Activated T-helper 1 cell treated with anti-CD3 and anti-CD28 coated beads, Interleukin-12 subunit alpha, Interleukin-12 subunit beta, Interleukin-2, Interleukin-4 antibody, amounts not matched to agents 30 ng/mL and 10 ng/mL and 1 ng/mL, durations not matched to agents 14 hours and 24 hours and 36 hours (primary cell): ENCODE measurements around the gene TSSK3. TPM values are rescaled to one million over a fixed set of nuclear protein-coding genes. Genes with fewer than 3 reads are reported as not detected.
A peak's percentile ranks its signal among the peaks of the same experiment; 100 is the strongest.
"Not testable (repeated sequence)": the region's sequence is repeated elsewhere in the genome, so short reads cannot be mapped to it uniquely, and the experiment has no call there.

Experiments used
- DNase-seq: peaks from one replicate; pipeline ENCODE4 v3.0.0; 2021; ENCODE audit warnings: low spot score
- H3K27ac Mint-ChIP-seq: one replicate; pipeline ENCODE4 v1.8.0; 2021; ENCODE audit warnings: mild to moderate bottlenecking, mixed read lengths
- H3K27me3 Mint-ChIP-seq: one replicate; pipeline ENCODE4 v1.8.0; 2022; ENCODE audit warnings: mild to moderate bottlenecking, moderate library complexity, mixed read lengths; ENCODE audit not compliant: insufficient read depth
- H3K36me3 Mint-ChIP-seq: one replicate; pipeline ENCODE4 v1.8.0; 2021; ENCODE audit warnings: low read depth, mixed read lengths
- H3K4me1 Mint-ChIP-seq: one replicate; pipeline ENCODE4 v1.8.0; 2021; ENCODE audit warnings: low read depth, mixed read lengths
- H3K4me3 Mint-ChIP-seq: one replicate; pipeline ENCODE4 v1.8.0; 2021; ENCODE audit warnings: mild to moderate bottlenecking, moderate library complexity, mixed read lengths
- H3K9me3 Mint-ChIP-seq: one replicate; pipeline ENCODE4 v1.8.0; 2021; ENCODE audit warnings: mixed read lengths
- intact Hi-C: fragments of 100-400 bp; cut with micrococcal nuclease; formaldehyde crosslinking; loops from one replicate; pipeline ENCODE4 v1.15.1; 2024
- total RNA-seq: library from RNA; stranded (reverse); gene quantifications from 2 replicates; pipeline ENCODE4 v1.2.3, GENCODE V29; 2022

TSSK3 gene
- total RNA-seq, 1 donor from 2014 or later, result 1.3 TPM

- intact Hi-C loops, result no loop called here
- H3K27me3 Mint-ChIP-seq, result no peaks in the 10 kb centered on the region
- DNase-seq, result no peak
- no peaks in the 10 kb centered on the region for H3K9me3 Mint-ChIP-seq
- H3K36me3 Mint-ChIP-seq, result peaks cover 31% of the 10 kb centered on the region
- H3K4me1 Mint-ChIP-seq, result no peaks in the 10 kb centered on the region
- H3K4me3 Mint-ChIP-seq, result no peak overlapping the region
- no peak overlapping the region for H3K27ac Mint-ChIP-seq
Observed at GRCh38 chr1:32380057-32380456, 17.7 kb downstream of the TSSK3 start.

- Mint-ChIP-seq H3K9me3 (no peaks in the 10 kb centered on the region), H3K36me3 (peaks cover 23% of the 10 kb centered on the region), H3K27ac (no peak overlapping the region), H3K4me1 (no peaks in the 10 kb centered on the region), H3K27me3 (no peaks in the 10 kb centered on the region), H3K4me3 (no peak overlapping the region)
- intact Hi-C loops, result no loop called here
- DNase-seq, result no peak
Observed at GRCh38 chr1:32386676-32387392, 24.5 kb downstream of the TSSK3 start.

- Mint-ChIP-seq H3K4me1 (peaks cover 7% of the 10 kb centered on the region), H3K36me3 (peaks cover 26% of the 10 kb centered on the region)
Observed at GRCh38 chr1:32388641-32389040, 26.3 kb downstream of the TSSK3 start.

GRCh38 chr1:32390904-32391870, 28.8 kb downstream of the TSSK3 start:
- Mint-ChIP-seq H3K4me1 (peaks cover 16% of the 10 kb centered on the region), H3K27ac (no peak overlapping the region), H3K9me3 (no peaks in the 10 kb centered on the region), H3K27me3 (no peaks in the 10 kb centered on the region), H3K36me3 (peaks cover 16% of the 10 kb centered on the region), H3K4me3 (no peak overlapping the region)
- intact Hi-C loops, result no loop called here
- DNase-seq, result no peak

More at GRCh38 chr1:32388641-32389040, 26.3 kb downstream of the TSSK3 start:
- Mint-ChIP-seq H3K4me3 (no peak overlapping the region), H3K9me3 (no peaks in the 10 kb centered on the region), H3K27me3 (no peaks in the 10 kb centered on the region), H3K27ac (no peak overlapping the region)
- no peak for DNase-seq
- intact Hi-C loops, result no loop called here

- H3K9me3 Mint-ChIP-seq, result no peaks in the 10 kb centered on the region
- H3K27ac Mint-ChIP-seq, result peak overlapping the region; percentile 63
- peaks cover 16% of the 10 kb centered on the region for H3K4me1 Mint-ChIP-seq
- no peak for DNase-seq
- peaks cover 2% of the 10 kb centered on the region for H3K27me3 Mint-ChIP-seq
- peaks cover 8% of the 10 kb centered on the region for H3K36me3 Mint-ChIP-seq
- intact Hi-C loops, result no loop called here
- H3K4me3 Mint-ChIP-seq, result peak overlapping the region; percentile 66
Observed at GRCh38 chr1:32392325-32392724, 30.0 kb downstream of the TSSK3 start.

GRCh38 chr1:32393136-32393535, 30.8 kb downstream of the TSSK3 start:
- DNase-seq, result no peak
- no peaks in the 10 kb centered on the region for H3K9me3 Mint-ChIP-seq
- peaks cover 8% of the 10 kb centered on the region for H3K36me3 Mint-ChIP-seq
- peak overlapping the region; percentile 99 for H3K27ac Mint-ChIP-seq
- intact Hi-C loops, result no loop called here
- H3K27me3 Mint-ChIP-seq, result peaks cover 4% of the 10 kb centered on the region
- peak overlapping the region; percentile 97 for H3K4me3 Mint-ChIP-seq
- H3K4me1 Mint-ChIP-seq, result peaks cover 16% of the 10 kb centered on the region

GRCh38 chr1:32393832-32394140, 31.4 kb downstream of the TSSK3 start:
- intact Hi-C loops, result loop anchor here (1.0 to 2.0 kb wide), 12 partner anchors 42 to 749 kb away; partner anchors contain the start of genes CCDC28B, EIF3I, HDAC1 and IQCC
- H3K9me3 Mint-ChIP-seq, result no peaks in the 10 kb centered on the region
- H3K4me3 Mint-ChIP-seq, result peak overlapping the region; percentile 97
- H3K4me1 Mint-ChIP-seq, result peaks cover 16% of the 10 kb centered on the region
- peak overlapping the region; percentile 99 for H3K27ac Mint-ChIP-seq
- H3K27me3 Mint-ChIP-seq, result peaks cover 7% of the 10 kb centered on the region
- H3K36me3 Mint-ChIP-seq, result peaks cover 8% of the 10 kb centered on the region
- DNase-seq, result no peak

- H3K9me3 Mint-ChIP-seq, result no peaks in the 10 kb centered on the region
- H3K27ac Mint-ChIP-seq, result peak within 1 kb of the TSS; percentile 99
- peaks cover 16% of the 10 kb centered on the region for H3K4me1 Mint-ChIP-seq
- peaks cover 8% of the 10 kb centered on the region for H3K36me3 Mint-ChIP-seq
- H3K27me3 Mint-ChIP-seq, result peaks cover 7% of the 10 kb centered on the region
- peak within 1 kb of the TSS; percentile 97 for H3K4me3 Mint-ChIP-seq
- intact Hi-C loops, result loop anchor here (1.0 to 2.0 kb wide), 12 partner anchors 43 to 750 kb away; partner anchors contain the start of genes CCDC28B, EIF3I, HDAC1 and IQCC
- peak; percentile 98 for DNase-seq
Observed at GRCh38 chr1:32394141-32394889, 32.0 kb downstream of the TSSK3 start, which contains the start of gene BSDC1. Gene BSDC1 (minus strand): TSS chr1:32394441. CDS start chr1:32394414, 27 bp downstream.

- H3K4me3 Mint-ChIP-seq, result peak overlapping the region; percentile 97
- H3K9me3 Mint-ChIP-seq, result no peaks in the 10 kb centered on the region
- no peak for DNase-seq
- intact Hi-C loops, result loop anchor here (1.0 to 2.0 kb wide), 12 partner anchors 44 to 750 kb away; partner anchors contain the start of genes CCDC28B, EIF3I, HDAC1 and IQCC
- peak overlapping the region; percentile 99 for H3K27ac Mint-ChIP-seq
- H3K27me3 Mint-ChIP-seq, result peaks cover 9% of the 10 kb centered on the region
- peaks cover 16% of the 10 kb centered on the region for H3K4me1 Mint-ChIP-seq
- peaks cover 8% of the 10 kb centered on the region for H3K36me3 Mint-ChIP-seq
Observed at GRCh38 chr1:32394890-32395432, 32.6 kb downstream of the TSSK3 start.

- H3K4me3 Mint-ChIP-seq, DNase-seq, intact Hi-C loops, H3K36me3 Mint-ChIP-seq, H3K27ac Mint-ChIP-seq, H3K9me3 Mint-ChIP-seq: not testable (repeated sequence)
- H3K4me1 Mint-ChIP-seq, result peaks cover 16% of the 10 kb centered on the region
- peaks cover 10% of the 10 kb centered on the region for H3K27me3 Mint-ChIP-seq
Observed at GRCh38 chr1:32396524-32396923, 34.2 kb downstream of the TSSK3 start.

- H3K9me3 Mint-ChIP-seq, result no peaks in the 10 kb centered on the region
- peaks cover 2% of the 10 kb centered on the region for H3K36me3 Mint-ChIP-seq
- DNase-seq, result no peak
- no peak overlapping the region for H3K4me3 Mint-ChIP-seq
- intact Hi-C loops, result no loop called here
- no peak overlapping the region for H3K27ac Mint-ChIP-seq
- H3K4me1 Mint-ChIP-seq, result peaks cover 12% of the 10 kb centered on the region
- H3K27me3 Mint-ChIP-seq, result peaks cover 15% of the 10 kb centered on the region
Observed at GRCh38 chr1:32398401-32398800, 36.1 kb downstream of the TSSK3 start.

- Mint-ChIP-seq H3K4me3 (no peak overlapping the region), H3K9me3 (no peaks in the 10 kb centered on the region)
- intact Hi-C loops, result loop anchor here (2.0 kb wide), 1 partner anchor 473 kb away; no protein-coding TSS in a partner anchor
Observed at GRCh38 chr1:32399843-32400242, 37.5 kb downstream of the TSSK3 start.

More at GRCh38 chr1:32399843-32400242, 37.5 kb downstream of the TSSK3 start:
- Mint-ChIP-seq H3K36me3 (no peaks in the 10 kb centered on the region), H3K4me1 (peaks cover 5% of the 10 kb centered on the region), H3K27me3 (peaks cover 16% of the 10 kb centered on the region), H3K27ac (no peak overlapping the region)
- DNase-seq, result no peak
